Stimulated activated naive CD8-positive, alpha-beta T cell treated with anti-CD3 and anti-CD28 coated beads, Interleukin-15, Interleukin-2, amounts not matched to agents 100 U/mL and 50 U/mL, for 24 hours (primary cell): Measurements from ENCODE around the gene FOXK1.

Source experiments
- ATAC-seq: fragments of 150-1000 bp; cut with Tn5 transposase; one replicate; pipeline ENCODE4 v1.10.0; 2021
- DNase-seq: peaks from one replicate; pipeline ENCODE4 v3.0.0; 2021

Gene FOXK1

GRCh38 chr7:4699841-4700240 lies 17.7 kb downstream of the FOXK1 start:
- ATAC-seq: no peak
- no peak for DNase-seq

DNA sequence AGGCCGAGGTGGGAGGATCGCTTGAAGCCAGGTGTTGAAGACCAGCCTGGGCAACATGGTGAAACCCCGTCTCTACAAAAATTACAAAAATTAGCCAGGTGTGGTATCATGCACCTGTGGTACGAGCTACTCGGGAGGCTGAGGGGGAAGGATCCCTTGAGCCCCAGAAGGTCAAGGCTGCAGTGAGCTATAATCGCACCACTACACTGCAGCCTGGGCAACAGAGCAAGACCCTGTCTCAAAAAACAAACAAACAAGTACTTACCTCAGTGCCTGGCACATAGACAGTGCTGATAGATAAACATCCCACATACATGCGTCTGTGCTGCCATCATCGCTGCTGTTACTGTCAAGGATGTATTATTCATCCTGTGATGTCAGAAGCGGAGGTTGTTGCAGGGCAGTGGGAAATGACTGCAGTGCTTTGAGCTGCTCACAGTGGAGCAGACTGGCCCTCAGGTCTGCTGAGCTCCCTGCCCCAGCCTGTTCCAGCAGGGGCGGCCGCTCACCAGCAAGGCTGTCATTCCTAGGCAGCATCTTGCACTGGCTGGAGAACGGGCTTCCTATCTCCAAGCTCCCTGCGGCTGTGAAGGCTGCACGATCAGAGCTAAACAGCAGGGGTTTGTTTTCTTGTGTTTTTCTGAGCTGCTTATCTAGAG lies 18.6 kb downstream of the FOXK1 start:
- DNase-seq (no peak), ATAC-seq (peak; percentile 52)

- no peak for DNase-seq
- ATAC-seq: no peak
Measured at GRCh38 chr7:4702961-4703512, 20.9 kb downstream of the FOXK1 start.

DNA sequence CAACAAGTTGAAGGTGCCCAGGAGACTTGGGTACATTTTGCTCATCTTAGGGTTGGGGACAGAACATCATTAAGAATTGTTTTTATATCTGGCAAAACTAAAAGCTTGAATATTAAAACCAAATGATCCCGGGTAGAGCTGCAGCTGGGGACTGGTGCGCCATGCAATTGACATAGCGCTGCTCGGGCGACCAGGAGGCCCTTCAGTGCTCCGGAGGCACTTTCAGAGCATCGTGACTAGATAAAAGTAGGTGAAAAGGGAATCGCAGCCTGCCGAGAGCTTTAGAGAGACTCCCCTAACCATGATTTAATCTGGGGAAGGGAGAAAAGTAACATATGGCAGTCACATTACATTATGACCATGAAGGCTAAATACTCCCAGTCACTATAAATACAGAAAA lies 21.4 kb downstream of the FOXK1 start:
- ATAC-seq: no peak
- no peak for DNase-seq

DNA sequence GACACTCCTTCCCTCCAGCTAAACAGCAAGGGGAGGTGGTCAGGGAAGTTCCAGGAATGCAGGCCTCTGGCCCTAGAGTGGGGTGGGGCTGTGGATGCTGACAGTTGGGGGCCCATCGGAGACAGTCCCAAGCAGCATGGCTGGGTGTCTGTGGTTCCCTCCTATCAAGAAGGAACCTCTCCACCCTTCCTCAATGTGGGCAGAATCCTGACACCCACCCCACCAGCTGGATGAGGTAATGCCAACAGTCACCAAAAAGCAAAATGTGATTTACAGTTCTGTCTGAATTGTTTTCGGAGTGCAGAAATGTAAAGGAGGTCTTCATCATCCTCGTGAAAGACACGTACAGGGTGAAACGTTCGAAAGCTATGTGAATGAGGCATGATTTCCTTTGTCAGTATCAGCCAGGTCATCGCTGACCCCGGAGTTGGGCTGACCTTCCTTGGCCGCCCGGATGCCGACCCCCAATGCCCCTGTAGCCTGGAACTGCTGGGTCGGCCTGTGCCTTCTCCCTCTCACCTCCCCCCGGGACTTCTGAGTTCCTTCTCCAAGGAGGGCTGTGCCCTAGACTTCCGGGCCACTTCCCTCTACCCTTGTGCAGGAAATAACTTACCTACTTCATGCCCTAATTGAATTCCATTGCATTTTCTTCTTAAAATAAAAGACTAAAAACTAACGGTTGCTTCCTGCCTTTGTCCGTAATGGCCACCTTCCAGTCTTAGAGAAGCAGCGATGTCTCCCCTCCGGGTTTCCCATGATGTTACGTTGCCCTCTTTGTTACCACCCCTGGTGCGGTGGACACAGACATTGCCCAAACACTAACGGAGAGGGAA lies 24.5 kb downstream of the FOXK1 start:
- DNase-seq (no peak), ATAC-seq (no peak)

DNA sequence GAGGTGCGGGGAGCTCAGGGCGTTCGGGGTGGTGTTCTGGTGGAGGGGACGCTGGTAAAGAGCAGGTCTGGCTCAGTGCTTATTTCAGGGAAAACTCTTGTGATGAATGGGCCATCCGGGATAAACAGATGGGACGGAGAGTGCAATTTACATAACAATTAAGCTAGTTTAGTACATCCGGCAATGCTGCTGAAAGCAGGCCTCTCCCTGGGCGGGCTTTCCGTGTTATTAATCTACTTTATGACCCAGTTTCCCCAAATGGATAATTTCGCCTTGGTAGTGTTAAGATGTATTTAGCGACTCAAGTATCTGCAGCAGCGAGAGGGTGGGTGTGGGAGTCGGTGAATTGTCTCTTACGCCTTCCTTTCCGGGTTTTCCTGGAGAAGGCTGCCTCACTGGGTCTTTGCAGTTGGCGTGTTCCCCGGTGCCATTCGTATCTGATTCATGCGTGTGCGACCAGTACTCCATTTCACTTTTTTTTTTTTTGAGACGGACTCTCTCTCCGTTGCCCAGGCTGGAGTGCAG lies 25.2 kb downstream of the FOXK1 start:
- no peak for ATAC-seq
- no peak for DNase-seq

DNA sequence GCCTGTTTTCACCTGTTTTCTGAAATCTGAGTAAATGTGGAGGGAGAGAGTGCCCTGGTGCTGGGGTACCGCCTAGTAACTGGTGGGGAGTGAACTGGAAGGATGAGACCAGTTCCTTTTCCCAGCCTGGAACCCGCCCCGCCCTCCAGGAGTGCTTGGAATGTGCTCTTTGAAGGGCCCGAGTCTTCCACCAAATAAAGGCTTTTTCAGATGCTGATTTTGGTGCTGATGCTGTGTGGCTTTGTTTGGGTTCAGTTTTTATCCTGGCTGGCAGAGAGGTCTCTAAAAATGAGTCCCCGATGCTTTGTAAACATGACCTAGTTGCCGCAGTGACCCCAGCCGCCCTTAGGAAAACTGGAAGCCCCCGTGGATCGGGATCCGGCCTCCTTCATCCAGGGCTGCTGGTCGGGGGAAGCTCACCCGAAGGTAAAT lies 25.9 kb downstream of the FOXK1 start:
- ATAC-seq (no peak), DNase-seq (no peak)

DNA sequence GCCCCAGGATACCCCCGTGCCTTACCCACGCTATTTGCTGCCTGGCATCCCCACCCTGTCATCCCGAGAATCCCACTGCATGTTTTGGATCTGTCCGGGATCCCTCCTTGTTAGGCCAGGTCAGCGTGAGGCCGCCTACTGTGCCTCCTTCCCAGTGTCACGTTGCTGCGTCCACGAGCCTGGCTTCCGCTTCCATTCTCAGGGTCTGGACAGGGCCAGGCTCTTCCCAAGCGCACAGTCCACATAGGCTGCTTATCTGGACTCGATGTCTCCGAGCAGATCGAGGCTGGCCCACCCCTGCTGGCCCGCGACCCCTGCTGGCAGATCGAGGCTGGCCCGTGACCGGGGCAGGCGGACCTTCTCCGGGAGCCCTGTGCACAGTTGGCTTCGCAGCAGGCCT lies 27.1 kb downstream of the FOXK1 start:
- DNase-seq (no peak), ATAC-seq (no peak)

DNA sequence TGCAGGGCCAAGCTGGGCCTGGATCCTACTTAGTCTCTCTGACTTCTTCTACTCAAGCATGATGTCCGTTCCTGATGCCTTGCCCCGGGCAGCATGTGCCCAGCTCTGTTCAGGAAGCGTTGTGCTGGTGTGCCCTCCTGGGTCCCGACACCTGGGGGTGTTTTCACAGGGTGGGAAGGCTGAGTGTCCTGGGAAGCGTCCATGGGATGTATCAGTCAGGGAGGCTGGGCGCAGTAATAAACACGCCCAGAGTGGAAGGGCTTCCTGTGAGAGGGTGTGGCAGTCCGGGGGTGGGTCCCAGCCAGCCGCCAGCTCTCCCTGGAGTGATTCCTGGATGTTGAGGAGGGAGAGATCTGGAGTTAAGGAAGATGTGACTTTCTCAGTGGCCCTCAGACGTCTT lies 29.0 kb downstream of the FOXK1 start:
- DNase-seq (no peak), ATAC-seq (peak; percentile 3)

GRCh38 chr7:4711634-4712033 lies 29.5 kb downstream of the FOXK1 start:
- ATAC-seq: no peak
- DNase-seq: no peak

DNA sequence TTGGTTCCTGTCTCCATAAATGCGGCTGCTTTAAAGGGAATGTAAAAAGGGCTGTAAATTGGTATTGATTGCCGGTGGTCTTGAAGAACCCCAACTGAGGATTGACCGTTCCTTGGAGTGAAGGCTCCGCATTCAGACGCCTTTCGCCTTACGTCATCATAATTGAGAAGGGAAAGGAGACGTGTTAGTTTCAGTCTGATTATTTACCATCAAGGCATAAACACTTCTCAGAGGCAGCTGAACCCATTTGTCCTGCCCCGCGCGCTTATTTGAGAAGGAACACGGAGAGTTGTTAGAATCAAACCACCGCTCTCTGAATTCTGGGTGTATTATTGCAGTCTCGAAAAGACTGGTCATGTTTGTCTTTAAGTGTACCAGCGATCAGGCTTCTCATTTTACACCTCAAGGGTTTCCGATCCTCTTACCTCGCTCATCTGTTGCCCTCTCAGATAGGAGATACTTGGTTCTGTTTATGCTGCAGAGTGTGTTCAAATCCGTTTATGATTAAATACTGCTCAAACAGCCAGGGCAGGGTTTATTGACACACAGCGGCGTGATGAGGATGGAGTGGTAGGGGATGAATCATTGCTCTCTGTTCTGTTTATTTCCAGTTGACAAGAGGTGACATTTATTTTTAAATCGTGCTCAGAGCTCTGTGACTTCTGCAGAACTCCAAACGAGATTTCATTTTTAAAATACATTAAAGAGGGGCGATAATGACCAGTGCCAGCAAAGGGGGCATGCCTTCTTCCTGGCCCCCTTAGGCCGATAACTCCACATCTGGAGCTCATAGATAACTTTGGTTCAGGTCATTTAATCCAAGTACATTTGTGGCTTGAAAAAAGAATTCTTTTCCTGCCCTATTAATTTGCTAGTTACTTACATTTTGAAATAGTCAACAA lies 30.4 kb downstream of the FOXK1 start:
- ATAC-seq: peak; percentile 67

DNA sequence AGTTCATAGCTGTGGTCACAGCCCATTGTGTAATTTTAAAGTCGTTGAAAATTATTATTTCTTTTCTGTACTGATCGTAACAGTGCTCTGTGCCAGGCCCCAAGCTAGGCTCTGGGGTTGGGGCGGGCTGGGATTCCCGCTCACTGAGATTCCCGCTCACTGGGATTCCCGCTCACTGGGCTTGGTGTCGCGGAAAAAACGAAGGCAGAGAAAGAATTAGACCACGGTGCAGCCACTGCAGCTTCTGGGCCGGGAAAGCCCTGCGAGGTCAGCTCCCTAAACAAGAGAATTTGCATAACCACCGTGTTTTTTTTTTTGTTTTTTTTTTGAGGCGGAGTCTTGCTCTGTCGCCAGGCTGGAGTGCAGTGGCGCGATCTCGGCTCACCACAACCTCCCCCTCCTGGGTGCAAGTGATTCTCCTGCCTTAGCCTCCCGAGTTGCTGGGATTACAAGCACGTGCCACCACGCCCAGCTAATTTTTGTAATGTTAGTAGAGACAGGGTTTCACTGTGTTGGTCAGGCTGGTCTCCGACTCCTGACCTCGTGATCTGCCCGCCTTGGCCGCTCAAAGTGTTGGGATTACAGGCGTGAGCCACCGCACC lies 31.2 kb downstream of the FOXK1 start:
- DNase-seq (no peak), ATAC-seq (peak; percentile 20)

More for the DNA sequence above, 30.4 kb downstream of the FOXK1 start:
- no peak for DNase-seq

DNA sequence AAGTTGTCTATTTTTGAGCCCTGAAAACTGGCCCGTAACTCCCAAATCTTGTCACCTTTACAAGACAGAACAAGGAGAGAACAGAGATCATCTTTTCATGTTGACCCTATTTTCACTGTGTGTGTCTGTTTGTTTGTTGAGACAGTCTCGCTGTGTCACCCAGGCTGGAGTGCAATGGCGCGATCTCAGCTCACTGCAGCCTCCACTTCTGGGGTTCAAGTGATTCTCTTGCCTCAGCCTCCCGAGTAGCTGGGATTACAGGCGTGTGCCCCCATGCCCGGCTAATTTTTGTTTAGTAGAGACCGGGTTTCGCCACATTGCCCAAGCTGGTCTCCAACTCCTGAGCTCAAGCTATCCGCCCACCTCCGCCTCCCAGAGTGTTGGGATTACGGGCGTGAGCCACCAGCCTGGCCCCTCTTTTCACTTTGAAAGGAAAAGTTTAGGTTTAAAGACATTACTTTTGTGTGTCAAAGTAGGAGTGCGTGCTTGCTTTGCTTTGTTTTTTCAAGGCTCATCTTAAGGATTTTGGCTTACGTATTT lies 32.1 kb downstream of the FOXK1 start:
- no peak for ATAC-seq
- no peak for DNase-seq

DNA sequence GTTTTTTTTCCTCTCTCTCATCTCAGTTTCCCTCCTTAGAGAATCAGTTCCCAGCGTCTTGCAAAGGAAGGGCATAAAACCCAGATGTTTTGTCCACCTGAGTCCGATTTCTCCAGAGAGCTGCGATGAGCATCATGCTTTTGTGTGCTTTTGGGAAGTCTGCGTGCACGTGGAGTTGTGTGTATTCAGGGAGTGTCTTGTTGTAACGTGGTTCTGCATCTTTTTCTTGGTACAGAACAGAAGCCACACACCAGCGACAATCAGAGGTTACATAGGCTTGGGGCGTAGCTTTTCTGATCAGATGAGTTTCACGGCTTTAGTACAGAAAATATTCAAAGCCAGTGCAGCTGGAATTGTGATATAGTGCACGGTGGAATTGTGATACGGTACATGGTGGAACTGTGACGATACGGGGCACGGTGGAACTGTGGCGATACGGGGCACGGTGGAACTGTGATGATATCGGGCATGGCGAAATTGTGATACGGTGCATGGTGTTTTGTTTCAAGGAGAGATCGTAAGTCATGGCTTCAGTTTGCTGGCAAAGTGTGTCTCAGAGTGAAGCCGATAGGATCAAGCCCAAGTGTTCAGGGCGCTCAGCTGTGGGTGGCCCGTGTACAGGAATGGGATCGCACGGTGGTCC lies 32.8 kb downstream of the FOXK1 start:
- ATAC-seq: no peak
- no peak for DNase-seq

GRCh38 chr7:4715410-4715776 lies 33.3 kb downstream of the FOXK1 start:
- no peak for ATAC-seq
- no peak for DNase-seq

DNA sequence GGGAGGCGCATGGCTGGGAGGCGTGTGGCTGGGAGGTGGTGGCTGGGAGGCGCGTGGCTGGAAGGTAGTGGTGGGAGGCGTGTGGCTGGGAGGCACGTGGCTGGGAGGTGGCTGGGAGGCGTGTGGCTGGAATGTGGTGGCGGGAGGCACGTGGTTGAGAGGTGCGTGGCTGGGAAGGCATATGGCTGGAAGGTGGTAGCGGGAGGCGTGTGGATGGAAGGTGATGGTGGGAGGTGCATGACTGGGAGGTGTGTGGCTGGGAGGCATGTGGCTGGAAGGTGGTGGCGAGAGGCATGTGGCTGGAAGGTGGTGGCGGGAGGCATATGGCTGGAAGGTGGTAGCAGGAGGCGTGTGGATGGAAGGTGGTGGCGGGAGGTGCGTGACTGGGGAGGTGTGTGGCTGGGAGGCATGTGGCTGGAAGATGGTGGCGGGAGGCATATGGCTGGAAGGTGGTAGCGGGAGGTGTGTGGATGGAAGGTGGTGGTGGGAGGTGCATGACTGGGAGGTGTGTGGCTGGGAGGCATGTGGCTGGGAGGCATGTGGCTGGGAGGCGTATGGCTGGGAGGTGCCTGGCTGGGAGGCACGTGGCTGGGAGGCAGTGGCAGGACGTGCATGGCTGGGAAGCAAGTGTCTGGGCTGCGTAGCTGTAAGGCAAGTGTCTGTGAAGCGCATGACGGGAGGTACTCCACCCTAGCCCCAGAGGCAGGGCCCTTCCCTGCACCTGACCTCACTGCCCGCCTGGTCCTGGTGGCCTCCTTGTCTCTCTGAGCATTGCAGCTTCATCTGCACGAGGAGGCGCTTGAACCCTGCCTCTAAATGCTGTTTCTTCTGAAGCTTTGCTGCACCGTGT lies 35.1 kb downstream of the FOXK1 start:
- DNase-seq (no peak), ATAC-seq (no peak)

- no peak for DNase-seq
- no peak for ATAC-seq
Measured at GRCh38 chr7:4718075-4718474, 36.0 kb downstream of the FOXK1 start.

- ATAC-seq: no peak
- DNase-seq: no peak
Measured at GRCh38 chr7:4720225-4720624, 38.1 kb downstream of the FOXK1 start.

DNA sequence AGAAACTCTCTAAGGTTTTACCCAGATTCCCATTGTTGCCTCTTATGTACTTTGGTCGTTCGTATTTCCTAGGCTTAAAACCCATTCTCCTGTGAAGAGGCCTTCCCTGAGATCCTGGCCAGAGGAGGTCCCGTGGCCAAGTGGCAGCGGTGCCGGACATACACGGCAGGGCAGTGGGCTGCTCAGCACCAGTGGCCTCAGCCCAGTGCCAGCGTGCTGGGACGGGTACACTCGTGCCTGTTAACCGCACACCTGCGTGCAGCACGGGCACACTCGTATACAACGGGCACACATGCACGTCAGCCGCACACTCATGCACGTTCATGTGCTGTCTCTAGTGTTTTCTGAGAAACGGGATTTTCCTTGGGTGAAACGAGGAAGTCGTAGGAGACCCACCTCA lies 40.2 kb downstream of the FOXK1 start:
- ATAC-seq (no peak), DNase-seq (no peak)
